Mucosa of stomach (tissue), 1 donor: ENCODE results near the gene BLMH.

Experiments
- H3K27me3 ChIP-seq: one replicate; pipeline ENCODE4 v1.7.0; 2013; ENCODE audit warnings: mild to moderate bottlenecking, low read length; ENCODE audit not compliant: control insufficient read depth, insufficient read depth
- H3K36me3 ChIP-seq: one replicate; pipeline ENCODE4 v1.7.0; 2013; ENCODE audit warnings: low read length; ENCODE audit not compliant: control insufficient read depth, insufficient read depth
- H3K4me1 ChIP-seq: one replicate; pipeline ENCODE4 v1.7.0; 2013; ENCODE audit warnings: mild to moderate bottlenecking, low read length; ENCODE audit not compliant: control insufficient read depth, insufficient read depth
- H3K4me3 ChIP-seq: one replicate; pipeline ENCODE4 v1.7.0; 2013; ENCODE audit warnings: low read length
- H3K9ac ChIP-seq: one replicate; pipeline ENCODE4 v1.7.0; 2013; ENCODE audit warnings: mild to moderate bottlenecking, low read length, moderate library complexity
- H3K9me3 ChIP-seq: one replicate; pipeline ENCODE4 v1.7.0; 2013; ENCODE audit warnings: mild to moderate bottlenecking, low read length, moderate library complexity; ENCODE audit not compliant: control insufficient read depth
- donor health status: Pancreatic carcinoma.

Gene BLMH

GRCh38 chr17:30243002-30243401, 48.7 kb downstream of the BLMH start:
- Histone ChIP-seq H3K27me3 (peaks cover 22% of the 10 kb centered on the region), H3K9me3 (no peaks in the 10 kb centered on the region), H3K4me1 (peaks cover 5% of the 10 kb centered on the region), H3K4me3 (no peak overlapping the region), H3K36me3 (no peaks in the 10 kb centered on the region), H3K9ac (no peak overlapping the region)

- H3K9me3 ChIP-seq, result no peaks in the 10 kb centered on the region
- no peak overlapping the region for H3K4me3 ChIP-seq
- peaks cover 38% of the 10 kb centered on the region for H3K27me3 ChIP-seq
- no peaks in the 10 kb centered on the region for H3K36me3 ChIP-seq
- H3K4me1 ChIP-seq, result peaks cover 21% of the 10 kb centered on the region
- no peak overlapping the region for H3K9ac ChIP-seq
Observed at GRCh38 chr17:30241051-30241450, 50.7 kb downstream of the BLMH start.

GRCh38 chr17:30240177-30240576, 51.6 kb downstream of the BLMH start:
- Histone ChIP-seq H3K36me3 (no peaks in the 10 kb centered on the region), H3K4me1 (peaks cover 30% of the 10 kb centered on the region), H3K27me3 (peaks cover 47% of the 10 kb centered on the region), H3K4me3 (no peak overlapping the region), H3K9ac (no peak overlapping the region), H3K9me3 (no peaks in the 10 kb centered on the region)

- peaks cover 58% of the 10 kb centered on the region for H3K27me3 ChIP-seq
- no peaks in the 10 kb centered on the region for H3K9me3 ChIP-seq
- H3K4me3 ChIP-seq, result no peak overlapping the region
- peaks cover 34% of the 10 kb centered on the region for H3K4me1 ChIP-seq
- no peak overlapping the region for H3K9ac ChIP-seq
- no peaks in the 10 kb centered on the region for H3K36me3 ChIP-seq
Observed at GRCh38 chr17:30239089-30239462, 52.7 kb downstream of the BLMH start.

- peaks cover 62% of the 10 kb centered on the region for H3K27me3 ChIP-seq
- no peaks in the 10 kb centered on the region for H3K36me3 ChIP-seq
- no peak overlapping the region for H3K9ac ChIP-seq
- H3K4me1 ChIP-seq, result peaks cover 34% of the 10 kb centered on the region
- no peaks in the 10 kb centered on the region for H3K9me3 ChIP-seq
- H3K4me3 ChIP-seq, result no peak overlapping the region
Observed at GRCh38 chr17:30238387-30239088, 53.2 kb downstream of the BLMH start.

GRCh38 chr17:30238003-30238344, 53.8 kb downstream of the BLMH start:
- H3K27me3 ChIP-seq, result peaks cover 67% of the 10 kb centered on the region
- no peaks in the 10 kb centered on the region for H3K36me3 ChIP-seq
- H3K4me3 ChIP-seq, result no peak overlapping the region
- no peak overlapping the region for H3K9ac ChIP-seq
- H3K4me1 ChIP-seq, result peaks cover 34% of the 10 kb centered on the region
- H3K9me3 ChIP-seq, result no peaks in the 10 kb centered on the region

GRCh38 chr17:30237296-30238002, 54.3 kb downstream of the BLMH start:
- Histone ChIP-seq H3K4me1 (peaks cover 34% of the 10 kb centered on the region), H3K36me3 (no peaks in the 10 kb centered on the region), H3K27me3 (peaks cover 71% of the 10 kb centered on the region), H3K9me3 (no peaks in the 10 kb centered on the region), H3K9ac (no peak overlapping the region), H3K4me3 (no peak overlapping the region)

GRCh38 chr17:30236766-30237165, 55.0 kb downstream of the BLMH start:
- no peak overlapping the region for H3K9ac ChIP-seq
- H3K36me3 ChIP-seq, result no peaks in the 10 kb centered on the region
- peaks cover 34% of the 10 kb centered on the region for H3K4me1 ChIP-seq
- H3K4me3 ChIP-seq, result no peak overlapping the region
- no peaks in the 10 kb centered on the region for H3K9me3 ChIP-seq
- peaks cover 71% of the 10 kb centered on the region for H3K27me3 ChIP-seq

GRCh38 chr17:30236297-30236624, 55.5 kb downstream of the BLMH start:
- H3K27me3 ChIP-seq, result peaks cover 71% of the 10 kb centered on the region
- H3K4me3 ChIP-seq, result peak overlapping the region; percentile 8

GRCh38 chr17:30235386-30236296, 56.1 kb downstream of the BLMH start, which contains the start of gene SLC6A4:
TSS of gene SLC6A4 (minus strand) at chr17:30235697. CDS start at chr17:30221958, 13,739 bp downstream.
- Histone ChIP-seq H3K4me3 (peak within 1 kb of the TSS; percentile 25), H3K27me3 (peaks cover 68% of the 10 kb centered on the region), H3K36me3 (no peaks in the 10 kb centered on the region), H3K4me1 (peaks cover 34% of the 10 kb centered on the region), H3K9ac (no peak within 1 kb of the TSS), H3K9me3 (no peaks in the 10 kb centered on the region)

More at GRCh38 chr17:30236297-30236624, 55.5 kb downstream of the BLMH start:
- H3K4me1 ChIP-seq, result peaks cover 34% of the 10 kb centered on the region
- H3K36me3 ChIP-seq, result no peaks in the 10 kb centered on the region
- no peaks in the 10 kb centered on the region for H3K9me3 ChIP-seq
- H3K9ac ChIP-seq, result no peak overlapping the region

- peaks cover 34% of the 10 kb centered on the region for H3K4me1 ChIP-seq
- H3K36me3 ChIP-seq, result no peaks in the 10 kb centered on the region
- H3K4me3 ChIP-seq, result peak overlapping the region; percentile 25
- H3K9ac ChIP-seq, result no peak overlapping the region
- no peaks in the 10 kb centered on the region for H3K9me3 ChIP-seq
- peaks cover 68% of the 10 kb centered on the region for H3K27me3 ChIP-seq
Observed at GRCh38 chr17:30234964-30235363, 56.8 kb downstream of the BLMH start.

- peaks cover 62% of the 10 kb centered on the region for H3K27me3 ChIP-seq
Observed at GRCh38 chr17:30234296-30234695, 57.4 kb downstream of the BLMH start.

More at GRCh38 chr17:30234296-30234695, 57.4 kb downstream of the BLMH start:
- H3K9ac ChIP-seq, result no peak overlapping the region
- H3K4me1 ChIP-seq, result peaks cover 34% of the 10 kb centered on the region
- H3K9me3 ChIP-seq, result no peaks in the 10 kb centered on the region
- H3K36me3 ChIP-seq, result no peaks in the 10 kb centered on the region
- no peak overlapping the region for H3K4me3 ChIP-seq
